Endothelial cell of umbilical vein (primary cell): ENCODE measurements around the gene DNAH3. TPM values are rescaled to one million over a fixed set of nuclear protein-coding genes. Genes with fewer than 3 reads are reported as not detected.
A peak's percentile ranks its signal among the peaks of the same experiment; 100 is the strongest.

Source experiments
- BruUV-seq: library from RNA; stranded (reverse); fragments of 400-500 nt; replicated peaks from 2 replicates; lab custom pipeline; 2021; lab: Mats Ljungman, UMichigan
- CTCF ChIA-PET: fragments of 300-600, 350-600 bp; sonication (Branson Sonifier 250); formaldehyde crosslinking; loops from one replicate; lab custom pipeline; 2021; ENCODE audit warnings: antibody characterized with exemption, inconsistent platforms; lab: Charles Lee
- POLR2A ChIA-PET: fragments of 300-600, 350-600 bp; sonication (Branson Sonifier 250); formaldehyde crosslinking; loops from one replicate; lab custom pipeline; 2021; ENCODE audit warnings: antibody characterized with exemption, inconsistent platforms; lab: Charles Lee
- DNase-seq: peaks from one replicate; pipeline ENCODE4 v3.0.0-alpha.2; 2011; ENCODE audit warnings: low read depth, low spot score
- FAIRE-seq: peaks from 2 replicates; lab custom pipeline; 2011; peaks lifted over from hg19 to GRCh38; lab: Jason Lieb, UNC
- H2AFZ ChIP-seq: 2 replicates; pipeline ENCODE4 v1.6.0; 2012; ENCODE audit warnings: low read depth, low read length, control low read depth, inconsistent platforms
- H3K27ac ChIP-seq: 2 replicates; pipeline ENCODE4 v1.5.1; 2011; ENCODE audit warnings: low read depth, mild to moderate bottlenecking, control low read depth, low read length, moderate library complexity; ENCODE audit not compliant: insufficient read depth
- H3K27me3 ChIP-seq, 2 experiments: 2 replicates each; pipeline versions ENCODE4 v1.6.0 to v1.6.1; 2011; ENCODE audit warnings: low read length in 2 of 2, mixed read lengths in 1 of 2; ENCODE audit not compliant: control insufficient read depth in 2 of 2, insufficient read depth in 2 of 2
- H3K36me3 ChIP-seq, 2 experiments: 2 replicates in 1 of 2; 3 replicates in 1 of 2; pipeline ENCODE4 v1.5.1; 2011; ENCODE audit warnings: low read length in 2 of 2, mild to moderate bottlenecking in 1 of 2, moderate library complexity in 1 of 2; ENCODE audit not compliant: control insufficient read depth in 2 of 2, insufficient read depth in 2 of 2; ENCODE audit errors: extremely low read depth in 1 of 2
- H3K4me1 ChIP-seq: 3 replicates; pipeline ENCODE4 v1.5.1; 2011; ENCODE audit warnings: mild to moderate bottlenecking, low read length; ENCODE audit not compliant: control insufficient read depth, insufficient read depth; ENCODE audit errors: extremely low read depth
- H3K4me2 ChIP-seq: 2 replicates; pipeline ENCODE4 v1.6.1; 2011; ENCODE audit warnings: low read length, control low read depth, mixed read lengths; ENCODE audit not compliant: insufficient read depth
- H3K4me3 ChIP-seq, 3 experiments: fragments of 200-600 bp in 1 of 3; sonication (generic), shearing (Covaris generic) in 1 of 3; replicated peaks in 1 of 3; 2 replicates each; pipeline ENCODE4 v1.5.1; 2011 to 2016; ENCODE audit warnings: control low read depth in 3 of 3, low read length in 3 of 3, mild to moderate bottlenecking in 2 of 3, inconsistent platforms in 1 of 3, low read depth in 1 of 3, moderate library complexity in 1 of 3; ENCODE audit not compliant: insufficient read depth in 1 of 3
- H3K79me2 ChIP-seq: 2 replicates; pipeline ENCODE4 v1.6.0; 2012; ENCODE audit warnings: low read length, inconsistent platforms; ENCODE audit not compliant: control insufficient read depth, insufficient read depth
- H3K9ac ChIP-seq: replicated peaks from 2 replicates; pipeline ENCODE3; 2011; ENCODE audit warnings: low read length, control low read depth; ENCODE audit not compliant: insufficient read depth; ENCODE audit errors: extremely low read depth
- H3K9me1 ChIP-seq: replicated peaks from 3 replicates; pipeline ENCODE4 v1.6.0; 2011; ENCODE audit warnings: mild to moderate bottlenecking, low read length; ENCODE audit not compliant: control insufficient read depth, insufficient read depth; ENCODE audit errors: extremely low read depth
- H3K9me3 ChIP-seq: replicated peaks from 2 replicates; pipeline ENCODE4 v1.5.1; 2012; ENCODE audit warnings: low read length, inconsistent platforms; ENCODE audit not compliant: control insufficient read depth, insufficient read depth
- H4K20me1 ChIP-seq: replicated peaks from 2 replicates; pipeline ENCODE3; 2011; ENCODE audit warnings: mild to moderate bottlenecking, low read length; ENCODE audit not compliant: control insufficient read depth, insufficient read depth; ENCODE audit errors: extremely low read depth
- EZH2 ChIP-seq: IDR thresholded peaks from 2 replicates; pipeline ENCODE4 v1.6.1; 2012; ENCODE audit warnings: borderline replicate concordance, low read depth, mild to moderate bottlenecking, moderate library complexity, low read length, inconsistent platforms; ENCODE audit not compliant: severe bottlenecking
- FOS ChIP-seq: IDR thresholded peaks from 2 replicates; pipeline ENCODE4 v1.6.1; 2011; ENCODE audit warnings: mild to moderate bottlenecking, low read length, moderate library complexity, borderline replicate concordance; ENCODE audit not compliant: insufficient read depth
- GATA2 ChIP-seq: IDR thresholded peaks from 2 replicates; pipeline ENCODE4 v1.7.0; 2011; ENCODE audit warnings: low read depth, mild to moderate bottlenecking, moderate library complexity, mixed read lengths, low read length; ENCODE audit not compliant: insufficient read length, insufficient read depth
- JUN ChIP-seq: IDR thresholded peaks from 2 replicates; pipeline ENCODE4 v1.6.1; 2011; ENCODE audit warnings: borderline replicate concordance, low read depth; ENCODE audit not compliant: insufficient read length, insufficient read depth
- MYC ChIP-seq: IDR thresholded peaks from one replicate; pipeline ENCODE4 v1.6.1; 2011; ENCODE audit warnings: mild to moderate bottlenecking, low read depth, low read length
- POLR2A ChIP-seq: IDR thresholded peaks from 2 replicates; pipeline ENCODE4 v1.6.1; 2012; ENCODE audit warnings: low read depth, mild to moderate bottlenecking, control low read depth, low read length
- POLR2AphosphoS5 ChIP-seq: IDR thresholded peaks from 2 replicates; pipeline ENCODE4 v1.6.1; 2012; ENCODE audit warnings: low read depth, mild to moderate bottlenecking, control low read depth, low read length, moderate library complexity; ENCODE audit not compliant: insufficient read depth
- dilution Hi-C: fragments of 300-500 bp; cut with MboI; formaldehyde crosslinking; loops from one replicate; pipeline ENCODE4 v1.15.0; 2019; ENCODE audit warnings: low sequenced_read_pairs; ENCODE audit not compliant: extremely low pct_ligation_motif_present
- intact Hi-C: fragments of 100-400 bp; cut with micrococcal nuclease; formaldehyde crosslinking; loops from one replicate; pipeline ENCODE4 v1.10.0; 2022
- polyA plus RNA-seq, 4 experiments: library from polyadenylated mRNA; depleted of rRNA in 3 of 4; stranded (reverse) in 3 of 4; unstranded in 1 of 4; fragments of >200 nt; gene quantifications; 2 replicates each; pipeline versions ENCODE4 v1.2.1 to v1.2.3, GENCODE V29; 2011 to 2012; ENCODE audit warnings: missing spikeins in 1 of 4
- total RNA-seq: library from RNA; stranded (reverse); gene quantifications from 2 replicates; pipeline ENCODE4 v1.2.3, GENCODE V29; 2021
- TF ChIP-seq, protein P1 (sequence below): IDR thresholded peaks from 2 replicates; pipeline ENCODE4 v1.6.1; 2011; ENCODE audit not compliant: insufficient read depth, insufficient read length
- TF ChIP-seq, protein P2 (sequence below), 2 donors: IDR thresholded peaks; 1 replicate in 1 of 2; 2 replicates in 1 of 2; pipeline ENCODE4 v1.5.1; 2011; ENCODE audit warnings: low read length in 2 of 2, mild to moderate bottlenecking in 2 of 2, moderate library complexity in 2 of 2, control low read depth in 1 of 2, inconsistent platforms in 1 of 2, low read depth in 1 of 2; ENCODE audit not compliant: insufficient read depth in 1 of 2; ENCODE audit errors: extremely low read depth in 1 of 2

DNAH3 gene
- total and polyA plus RNA-seq, 2 donors (not counting 3 experiments of a cell fraction or from before 2014, with no cell fraction given) = not detected

GRCh38 chr16:21158208-21159110 lies 7.8 kb upstream of the DNAH3 start, which contains the start of gene LDAF1:
Gene LDAF1, plus strand, starts transcription at chr16:21158674. Its CDS starts 2,509 bp downstream, at chr16:21161183.
- intact Hi-C loops = loop anchor here (1.0 to 5.0 kb wide), 4 partner anchors 82 to 1164 kb away; no protein-coding TSS in a partner anchor
- Histone ChIP-seq H3K79me2 (no peaks in the 10 kb centered on the region), H3K9me3 (no peaks in the 10 kb centered on the region), H3K4me2 (peak within 1 kb of the TSS; percentile 92), H3K4me3 (peak within 1 kb of the TSS; percentile 58 to 83 (median 64)), H3K9ac (peak within 1 kb of the TSS; percentile 65), H3K36me3 (peaks cover 0 to 3% of the 10 kb centered on the region in 2 experiments), H2AFZ (peak within 1 kb of the TSS; percentile 78), H3K27me3 (no peaks in the 10 kb centered on the region), H4K20me1 (no peaks in the 10 kb centered on the region), H3K27ac (no peak within 1 kb of the TSS), H3K4me1 (peaks cover 13% of the 10 kb centered on the region), H3K9me1 (no peaks in the 10 kb centered on the region)
- peak; percentile 78 for FAIRE-seq
- CTCF ChIA-PET = interaction anchor here (1.0 to 5.1 kb wide), 7 partner anchors 10 to 384 kb away, joined by 3 to 117 read pairs (median 4); no protein-coding TSS in a partner anchor
- dilution Hi-C loops = no loop called here
- BruUV-seq = no TSS peak
- POLR2A ChIA-PET = no interaction called here
- peak; percentile 62 for DNase-seq
- TF ChIP-seq POLR2A (no peak), MYC (no peak), EZH2 (no peak), JUN (no peak), GATA2 (no peak), POLR2AphosphoS5 (peak; percentile 42), FOS (no peak)
- TF ChIP-seq, protein P1, sequence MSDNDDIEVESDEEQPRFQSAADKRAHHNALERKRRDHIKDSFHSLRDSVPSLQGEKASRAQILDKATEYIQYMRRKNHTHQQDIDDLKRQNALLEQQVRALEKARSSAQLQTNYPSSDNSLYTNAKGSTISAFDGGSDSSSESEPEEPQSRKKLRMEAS = no peak
- TF ChIP-seq, protein P2, sequence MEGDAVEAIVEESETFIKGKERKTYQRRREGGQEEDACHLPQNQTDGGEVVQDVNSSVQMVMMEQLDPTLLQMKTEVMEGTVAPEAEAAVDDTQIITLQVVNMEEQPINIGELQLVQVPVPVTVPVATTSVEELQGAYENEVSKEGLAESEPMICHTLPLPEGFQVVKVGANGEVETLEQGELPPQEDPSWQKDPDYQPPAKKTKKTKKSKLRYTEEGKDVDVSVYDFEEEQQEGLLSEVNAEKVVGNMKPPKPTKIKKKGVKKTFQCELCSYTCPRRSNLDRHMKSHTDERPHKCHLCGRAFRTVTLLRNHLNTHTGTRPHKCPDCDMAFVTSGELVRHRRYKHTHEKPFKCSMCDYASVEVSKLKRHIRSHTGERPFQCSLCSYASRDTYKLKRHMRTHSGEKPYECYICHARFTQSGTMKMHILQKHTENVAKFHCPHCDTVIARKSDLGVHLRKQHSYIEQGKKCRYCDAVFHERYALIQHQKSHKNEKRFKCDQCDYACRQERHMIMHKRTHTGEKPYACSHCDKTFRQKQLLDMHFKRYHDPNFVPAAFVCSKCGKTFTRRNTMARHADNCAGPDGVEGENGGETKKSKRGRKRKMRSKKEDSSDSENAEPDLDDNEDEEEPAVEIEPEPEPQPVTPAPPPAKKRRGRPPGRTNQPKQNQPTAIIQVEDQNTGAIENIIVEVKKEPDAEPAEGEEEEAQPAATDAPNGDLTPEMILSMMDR (IDR thresholded peaks at IDR 0.05; ENCODE audit: extremely low read depth in 1 of 2, insufficient read depth in 1 of 2, low read depth in 1 of 2, low read length in 2 of 2) = no peak
